HCT116 (cell line): Measurements from ENCODE around the gene ZNF503. TPM values are rescaled to one million over a fixed set of nuclear protein-coding genes. Genes with fewer than 3 reads are reported as not detected.

Source experiments
- ATAC-seq: fragments of 200-7000 bp; cut with Tn5 transposase; 2 replicates; pipeline ENCODE4 v1.9.1; 2020; ENCODE audit warnings: mild to moderate bottlenecking, moderate library complexity
- BruUV-seq: library from RNA; stranded (reverse); fragments of 400-500 nt; replicated peaks from 2 replicates; lab custom pipeline; 2021; lab: Mats Ljungman, UMichigan
- CTCF ChIA-PET: fragments of 300-600 bp; sonication (Branson Sonifier 250); formaldehyde crosslinking; loops from one replicate; lab custom pipeline; 2021; ENCODE audit warnings: antibody characterized with exemption; lab: Charles Lee
- POLR2A ChIA-PET: fragments of 300-600, 350-600 bp; sonication (Branson Sonifier 250); formaldehyde crosslinking; loops from one replicate; lab custom pipeline; 2021; ENCODE audit warnings: antibody characterized with exemption; lab: Charles Lee
- RAD21 ChIA-PET, 2 experiments: fragments of 300-600 bp; sonication (Branson Sonifier 250); formaldehyde crosslinking; loops; one replicate each; lab custom pipeline; 2023; ENCODE audit warnings: low total read pairs in 2 of 2; ENCODE audit not compliant: uncharacterized antibody in 2 of 2, unreplicated experiment in 2 of 2, low non-redundant PET in 1 of 2; lab: Charles Lee
- DNase-seq: peaks from one replicate; pipeline ENCODE4 v3.0.0-alpha.2; 2010; ENCODE audit warnings: low read depth, low spot score
- H2AFZ ChIP-seq: fragments of 200-600 bp; shearing (Covaris generic), sonication (generic); 2 replicates; pipeline ENCODE4 v1.6.1; 2017; ENCODE audit warnings: low read depth, mixed run types, mixed read lengths, antibody characterized with exemption, low read length; ENCODE audit not compliant: poor library complexity, severe bottlenecking
- H3K27ac ChIP-seq: 2 replicates; pipeline ENCODE4 v1.5.1; 2012; ENCODE audit warnings: low read depth, low read length
- H3K27me3 ChIP-seq: fragments of 200-600 bp; sonication (generic); 2 replicates; pipeline ENCODE4 v1.6.1; 2016; ENCODE audit warnings: mixed run types, low read length, mixed read lengths; ENCODE audit not compliant: insufficient read depth
- H3K36me3 ChIP-seq, 2 experiments: fragments of 200-500 bp in 1 of 2; fragments of 200-600 bp in 1 of 2; sonication (Bioruptor generic) in 1 of 2; sonication (generic) in 1 of 2; 2 replicates each; pipeline versions ENCODE4 v1.5.1 to v1.6.1; 2014 to 2016; ENCODE audit warnings: low read length in 2 of 2, inconsistent platforms in 1 of 2, mixed read lengths in 1 of 2, mixed run types in 1 of 2; ENCODE audit not compliant: insufficient read depth in 2 of 2, control insufficient read depth in 1 of 2
- H3K4me1 ChIP-seq, 2 experiments: fragments of 200-600 bp in 1 of 2; sonication (generic) in 1 of 2; 2 replicates each; pipeline versions ENCODE4 v1.5.1 to v1.6.1; 2012 to 2017; ENCODE audit warnings: low read length in 2 of 2, inconsistent platforms in 1 of 2, mild to moderate bottlenecking in 1 of 2, mixed read lengths in 1 of 2, mixed run types in 1 of 2, moderate library complexity in 1 of 2; ENCODE audit not compliant: insufficient read depth in 2 of 2, control insufficient read depth in 1 of 2
- H3K4me2 ChIP-seq: fragments of 200-600 bp; sonication (generic); 2 replicates; pipeline ENCODE4 v1.6.1; 2017; ENCODE audit warnings: mixed run types, low read length, mixed read lengths
- H3K4me3 ChIP-seq, 2 experiments: fragments of 200-600 bp in 1 of 2; sonication (generic) in 1 of 2; replicated peaks in 1 of 2; 2 replicates each; pipeline ENCODE4 v1.5.1; 2011 to 2016; ENCODE audit warnings: low read length in 2 of 2, control low read depth in 1 of 2, low read depth in 1 of 2, mild to moderate bottlenecking in 1 of 2, mixed read lengths in 1 of 2, mixed run types in 1 of 2
- H3K79me2 ChIP-seq: fragments of 200-600 bp; sonication (generic); 2 replicates; pipeline ENCODE4 v1.6.1; 2017; ENCODE audit warnings: mild to moderate bottlenecking, mixed run types, low read length, moderate library complexity, mixed read lengths; ENCODE audit not compliant: insufficient read depth
- H3K9ac ChIP-seq: fragments of 200-600 bp; sonication (generic); 2 replicates; pipeline ENCODE4 v1.6.1; 2016; ENCODE audit warnings: low read length, mixed read lengths
- H3K9me2 ChIP-seq: fragments of 200-600 bp; sonication (generic), shearing (Covaris generic); 2 replicates; pipeline ENCODE4 v1.6.1; 2017; ENCODE audit warnings: mixed run types, mild to moderate bottlenecking, moderate library complexity; ENCODE audit not compliant: insufficient read depth
- H3K9me3 ChIP-seq, 2 experiments: fragments of 200-500 bp in 1 of 2; fragments of 200-600 bp in 1 of 2; sonication (Bioruptor generic) in 1 of 2; sonication (generic) in 1 of 2; 2 replicates each; pipeline ENCODE4 v1.6.1; 2014 to 2017; ENCODE audit warnings: low read length in 2 of 2, mixed read lengths in 2 of 2, inconsistent platforms in 1 of 2, low read depth in 1 of 2, mild to moderate bottlenecking in 1 of 2, mixed run types in 1 of 2, moderate library complexity in 1 of 2; ENCODE audit not compliant: control insufficient read depth in 1 of 2, insufficient read depth in 1 of 2
- H4K20me1 ChIP-seq: fragments of 200-600 bp; sonication (generic), shearing (Covaris generic); 2 replicates; pipeline ENCODE4 v1.6.1; 2017; ENCODE audit warnings: mixed run types, mild to moderate bottlenecking, moderate library complexity; ENCODE audit not compliant: insufficient read depth
- CEBPB ChIP-seq: IDR thresholded peaks from 2 replicates; pipeline ENCODE4 v1.6.1; 2012; ENCODE audit warnings: low read depth
- EGR1 ChIP-seq: IDR thresholded peaks from 2 replicates; pipeline ENCODE4 v1.6.1; 2012; ENCODE audit warnings: low read depth
- ELF1 ChIP-seq: IDR thresholded peaks from 2 replicates; pipeline ENCODE4 v1.6.1; 2012; ENCODE audit warnings: low read depth, borderline replicate concordance
- EZH2phosphoT487 ChIP-seq: fragments of 200-600 bp; IDR thresholded peaks from 2 replicates; pipeline ENCODE4 v1.6.1; 2018; ENCODE audit warnings: antibody characterized with exemption, borderline replicate concordance
- FOSL1 ChIP-seq: IDR thresholded peaks from 2 replicates; pipeline ENCODE4 v1.6.1; 2012; ENCODE audit warnings: low read depth
- POLR2A ChIP-seq: IDR thresholded peaks from 2 replicates; pipeline ENCODE4 v1.7.0; 2011; ENCODE audit warnings: borderline replicate concordance; ENCODE audit not compliant: insufficient read depth, insufficient read length; ENCODE audit errors: extremely low read depth
- RAD21 ChIP-seq: IDR thresholded peaks from 2 replicates; pipeline ENCODE4 v1.6.1; 2012; ENCODE audit warnings: low read depth, mild to moderate bottlenecking
- ZNF274 ChIP-seq: fragments of 200-500 bp; sonication (Bioruptor generic); IDR thresholded peaks from 2 replicates; pipeline ENCODE4 v1.6.1; 2014; ENCODE audit warnings: mild to moderate bottlenecking, low read depth, low read length, inconsistent platforms
- intact Hi-C: fragments of 100-400 bp; cut with micrococcal nuclease; formaldehyde crosslinking; loops from 2 replicates; pipeline ENCODE4 v1.10.0; 2022
- total RNA-seq: library from RNA; stranded (reverse); gene quantifications from one replicate; pipeline ENCODE4 v1.2.1, GENCODE V29; 2021; ENCODE audit not compliant: unreplicated experiment
- TF ChIP-seq, protein P1 (sequence below): IDR thresholded peaks from 2 replicates; pipeline ENCODE4 v1.6.1; 2012
- TF ChIP-seq, protein P2 (sequence below), 3 experiments: fragments of 200-600 bp in 1 of 3; sonication (generic) in 1 of 3; IDR thresholded peaks in 2 of 3; conservative IDR thresholded peaks in 1 of 3; 2 replicates each; pipeline ENCODE4 v1.5.1; 2012 to 2017; ENCODE audit warnings: low read depth in 2 of 3, low read length in 2 of 3, antibody characterized with exemption in 1 of 3, borderline replicate concordance in 1 of 3, control low read depth in 1 of 3, mild to moderate bottlenecking in 1 of 3, mixed read lengths in 1 of 3, mixed run types in 1 of 3, moderate library complexity in 1 of 3; ENCODE audit not compliant: insufficient read depth in 1 of 3

The ZNF503 gene
- total RNA-seq, 1 experiment from 2014 or later, result 30.4 TPM

DNA sequence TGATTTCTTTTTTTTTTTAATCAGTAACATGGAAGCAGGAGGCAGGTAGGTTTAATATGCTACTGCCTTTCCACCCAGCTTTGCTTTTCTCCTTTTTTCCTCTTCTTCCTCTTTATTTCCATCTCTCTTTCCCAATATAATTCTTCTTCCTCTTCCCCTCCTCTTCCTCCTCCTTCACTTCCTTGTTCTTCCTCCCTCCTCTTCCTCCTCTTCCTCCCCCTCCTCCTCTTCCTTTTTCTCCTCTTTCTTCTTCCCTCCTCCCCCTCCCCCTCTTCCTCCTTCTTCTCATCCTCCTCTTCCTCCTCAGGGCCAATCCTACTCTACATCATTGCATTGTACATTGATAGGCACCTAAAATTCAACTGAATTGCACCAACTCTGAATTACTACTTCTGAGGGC, 11.4 kb downstream of the ZNF503 start:
- no peak overlapping the region for H2AFZ ChIP-seq
- H3K9ac ChIP-seq, result no peak overlapping the region
- ATAC-seq (no peak), DNase-seq (no peak)
- TF ChIP-seq FOSL1 (no peak), EGR1 (no peak), ELF1 (no peak), ZNF274 (no peak), CEBPB (no peak), RAD21 (no peak)
- TF ChIP-seq, protein P1, sequence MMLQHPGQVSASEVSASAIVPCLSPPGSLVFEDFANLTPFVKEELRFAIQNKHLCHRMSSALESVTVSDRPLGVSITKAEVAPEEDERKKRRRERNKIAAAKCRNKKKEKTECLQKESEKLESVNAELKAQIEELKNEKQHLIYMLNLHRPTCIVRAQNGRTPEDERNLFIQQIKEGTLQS, result no peak
- TF ChIP-seq, protein P2, sequence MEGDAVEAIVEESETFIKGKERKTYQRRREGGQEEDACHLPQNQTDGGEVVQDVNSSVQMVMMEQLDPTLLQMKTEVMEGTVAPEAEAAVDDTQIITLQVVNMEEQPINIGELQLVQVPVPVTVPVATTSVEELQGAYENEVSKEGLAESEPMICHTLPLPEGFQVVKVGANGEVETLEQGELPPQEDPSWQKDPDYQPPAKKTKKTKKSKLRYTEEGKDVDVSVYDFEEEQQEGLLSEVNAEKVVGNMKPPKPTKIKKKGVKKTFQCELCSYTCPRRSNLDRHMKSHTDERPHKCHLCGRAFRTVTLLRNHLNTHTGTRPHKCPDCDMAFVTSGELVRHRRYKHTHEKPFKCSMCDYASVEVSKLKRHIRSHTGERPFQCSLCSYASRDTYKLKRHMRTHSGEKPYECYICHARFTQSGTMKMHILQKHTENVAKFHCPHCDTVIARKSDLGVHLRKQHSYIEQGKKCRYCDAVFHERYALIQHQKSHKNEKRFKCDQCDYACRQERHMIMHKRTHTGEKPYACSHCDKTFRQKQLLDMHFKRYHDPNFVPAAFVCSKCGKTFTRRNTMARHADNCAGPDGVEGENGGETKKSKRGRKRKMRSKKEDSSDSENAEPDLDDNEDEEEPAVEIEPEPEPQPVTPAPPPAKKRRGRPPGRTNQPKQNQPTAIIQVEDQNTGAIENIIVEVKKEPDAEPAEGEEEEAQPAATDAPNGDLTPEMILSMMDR (IDR thresholded peaks at IDR 0.05 in 2 of 3, conservative IDR thresholded peaks at IDR 0.05 in 1 of 3; ENCODE audit: borderline replicate concordance in 1 of 3, insufficient read depth in 1 of 3, low read depth in 2 of 3, low read length in 2 of 3), result no peak
- ChIA-PET RAD21 (no interaction called here), CTCF (no interaction called here), POLR2A (no interaction called here)
- intact Hi-C loops, result no loop called here
- H3K27me3 ChIP-seq, result no peaks in the 10 kb centered on the region
- H3K9me3 ChIP-seq, result no peaks in the 10 kb centered on the region
- no peaks in the 10 kb centered on the region for H4K20me1 ChIP-seq
- no peaks in the 10 kb centered on the region for H3K36me3 ChIP-seq
- H3K9me2 ChIP-seq, result no peaks in the 10 kb centered on the region
- BruUV-seq, result no TSS peak
- no peak overlapping the region for H3K4me3 ChIP-seq
- no peak overlapping the region for H3K27ac ChIP-seq
- H3K79me2 ChIP-seq, result no peaks in the 10 kb centered on the region
- no peak overlapping the region for H3K4me2 ChIP-seq
- H3K4me1 ChIP-seq, result peaks cover 6 to 8% of the 10 kb centered on the region in 2 experiments; a peak in 3 of 4 replicates

DNA sequence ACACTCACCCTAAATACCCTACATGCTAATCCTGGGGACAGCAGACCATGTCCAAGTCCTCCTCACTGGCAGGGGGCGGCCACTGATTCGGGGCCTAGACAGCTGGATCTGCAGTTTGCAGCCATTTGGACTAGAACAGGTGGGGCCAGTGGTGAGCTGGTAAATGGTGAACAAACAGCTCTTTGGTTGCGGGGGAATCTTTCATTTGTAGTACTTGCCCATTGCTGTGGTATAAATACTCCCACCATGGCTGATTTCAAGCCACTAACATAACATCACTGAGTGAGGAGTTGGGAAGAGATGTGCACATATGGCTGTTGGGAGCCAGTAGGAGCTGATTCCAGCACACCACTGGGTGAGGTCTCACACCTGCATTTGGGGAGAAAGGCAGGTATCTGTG, 13.5 kb downstream of the ZNF503 start:
- DNase-seq (no peak), ATAC-seq (no peak)
- no TSS peak for BruUV-seq
- H3K79me2 ChIP-seq, result no peaks in the 10 kb centered on the region
- CTCF ChIA-PET, result no interaction called here
- H3K27me3 ChIP-seq, result no peaks in the 10 kb centered on the region
- H4K20me1 ChIP-seq, result no peaks in the 10 kb centered on the region
- no peaks in the 10 kb centered on the region for H3K9me2 ChIP-seq
- H3K9me3 ChIP-seq, result no peaks in the 10 kb centered on the region
- H3K27ac ChIP-seq, result no peak overlapping the region
- no peak overlapping the region for H3K9ac ChIP-seq
- RAD21 ChIA-PET, result no interaction called here
- intact Hi-C loops, result no loop called here
- no peaks in the 10 kb centered on the region for H3K4me1 ChIP-seq
- no peaks in the 10 kb centered on the region for H3K36me3 ChIP-seq
- no peak overlapping the region for H3K4me2 ChIP-seq
- TF ChIP-seq, protein P2 (IDR thresholded peaks at IDR 0.05 in 2 of 3, conservative IDR thresholded peaks at IDR 0.05 in 1 of 3; ENCODE audit: borderline replicate concordance in 1 of 3, insufficient read depth in 1 of 3, low read depth in 2 of 3, low read length in 2 of 3), result no peak
- TF ChIP-seq EGR1 (no peak), CEBPB (no peak), POLR2A (no peak), EZH2phosphoT487 (no peak)
- POLR2A ChIA-PET, result interaction anchor here (1.4 kb wide), 1 partner anchor 14 kb away, joined by 4 read pairs; the partner anchor contains the start of gene ZNF503
- H3K4me3 ChIP-seq, result no peak overlapping the region
- no peak overlapping the region for H2AFZ ChIP-seq
